Stimulated activated CD4-positive, alpha-beta T cell treated with anti-CD3 and anti-CD28 coated beads, Interleukin-12 subunit alpha, Interleukin-12 subunit beta, amount 100 ng/mL, for 48 hours (primary cell): ENCODE data around the gene MYRFL.
"Not testable (repeated sequence)": the region's sequence is repeated elsewhere in the genome, so short reads cannot be mapped to it uniquely, and the experiment has no call there.

Experiments used
- DNase-seq, 3 donors: peaks; one replicate each; pipeline ENCODE4 v3.0.0-alpha.2; 2020; ENCODE audit warnings: low read depth in 2 of 3, low spot score in 1 of 3

Gene MYRFL

DNA sequence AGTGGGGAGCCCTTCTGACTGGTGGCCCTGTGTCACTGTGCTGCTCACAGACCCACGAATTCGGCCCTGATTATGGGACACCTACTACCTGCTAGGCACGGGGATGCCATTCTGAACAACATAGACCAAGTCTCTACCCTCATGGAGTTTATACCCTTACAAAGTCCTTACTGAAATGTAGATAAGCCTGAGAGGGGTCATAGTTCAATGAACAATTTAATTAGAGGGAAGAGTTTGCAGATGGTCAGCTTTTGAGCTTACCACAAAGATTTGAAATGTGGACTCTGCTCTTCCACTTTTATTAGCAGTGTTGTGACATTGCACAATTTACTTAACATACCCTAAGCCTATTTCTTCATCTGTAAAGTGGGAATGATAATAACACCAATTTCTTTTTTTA, 161.1 kb downstream of the MYRFL start:
- DNase-seq = no peak

DNA sequence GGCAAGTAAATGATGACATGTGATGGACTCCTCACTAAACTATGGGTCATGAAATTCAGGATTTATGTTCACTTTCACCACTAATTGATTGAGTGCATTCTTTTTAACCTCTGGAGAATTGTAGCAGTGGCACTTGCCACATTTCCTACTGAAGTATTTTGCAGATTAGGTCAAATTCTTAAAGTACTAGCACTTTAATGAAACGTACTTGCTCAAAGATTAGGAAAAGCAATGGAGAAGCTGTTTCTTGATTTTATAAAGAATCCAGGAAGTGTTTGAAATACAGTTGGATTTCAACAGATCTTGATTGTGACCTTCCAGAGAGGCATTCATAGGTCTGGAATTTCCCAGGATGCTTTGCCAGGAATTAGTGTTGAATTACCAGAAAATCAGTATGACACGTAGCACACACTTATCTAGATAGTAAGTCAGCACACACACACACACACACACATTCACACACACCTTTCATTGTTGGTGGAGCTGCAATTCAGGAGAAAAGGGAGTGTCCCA, 162.6 kb downstream of the MYRFL start:
- no peak for DNase-seq

DNA sequence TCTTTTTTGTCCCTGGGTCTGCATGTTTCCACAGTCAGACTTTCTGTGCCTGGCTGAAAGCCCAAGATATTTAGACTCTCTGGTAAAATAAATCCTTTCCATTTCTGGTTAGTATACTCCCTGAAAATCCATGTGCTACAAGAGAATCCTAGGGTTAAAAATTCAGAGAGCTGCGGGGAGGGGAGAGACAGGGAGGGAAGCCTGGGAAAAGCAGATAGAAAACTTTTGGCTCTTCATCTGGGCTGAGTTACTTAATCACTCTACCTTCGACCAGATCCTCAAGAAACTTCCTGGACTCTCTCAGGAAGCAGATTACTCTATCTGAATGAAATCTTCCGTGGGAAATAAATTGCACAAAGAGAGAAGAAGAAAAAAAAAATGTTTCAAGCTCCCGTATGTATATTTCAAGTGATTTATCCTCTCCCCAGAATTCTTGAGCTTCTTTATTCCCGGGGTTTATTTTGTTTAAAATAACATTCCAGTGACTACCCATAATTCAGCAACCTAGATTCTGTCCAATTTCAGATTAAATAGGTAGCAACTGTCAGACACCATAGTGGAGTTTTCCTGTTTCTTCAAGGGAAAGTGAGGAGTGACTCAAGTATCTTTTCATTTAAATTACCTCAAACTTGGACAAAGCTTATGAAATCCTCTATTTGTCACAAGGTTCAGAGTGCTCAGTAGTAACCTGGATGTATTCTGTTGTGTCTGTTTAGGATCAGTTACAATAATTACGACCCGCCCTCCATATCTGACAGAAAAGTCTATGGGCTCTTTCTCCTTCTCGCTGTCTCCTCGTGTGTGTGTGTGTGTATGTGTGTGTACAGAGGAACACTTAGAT, 163.7 kb downstream of the MYRFL start:
- DNase-seq = no peak

DNA sequence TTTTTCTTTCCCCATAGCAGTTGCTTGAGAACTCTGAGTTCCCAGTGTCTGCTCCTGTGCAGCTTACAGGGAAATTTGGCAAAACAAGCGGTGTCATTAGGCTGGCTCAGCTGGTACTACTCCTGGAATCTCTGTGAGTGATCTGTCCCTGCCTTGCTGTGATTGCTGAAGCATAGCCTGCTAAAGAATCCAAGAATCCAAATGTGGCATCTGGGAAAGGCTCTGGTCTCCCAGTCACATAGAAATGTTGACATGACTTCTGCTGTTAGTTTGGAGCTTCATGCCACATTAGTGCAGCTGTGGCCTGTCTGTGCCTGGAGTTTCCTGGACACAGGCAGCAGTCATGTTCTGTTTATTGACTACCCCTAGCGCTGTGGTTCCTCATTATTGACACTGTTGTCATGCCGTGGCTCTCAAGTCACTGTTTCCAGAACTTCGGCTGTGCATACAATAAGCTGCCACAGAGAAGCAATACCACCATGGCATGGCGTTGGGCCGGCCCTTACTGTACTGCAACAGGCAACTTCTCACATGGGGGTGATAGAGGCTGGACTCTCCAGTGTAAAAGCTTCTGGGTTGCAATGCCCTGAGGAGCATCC, 166.8 kb downstream of the MYRFL start:
- DNase-seq = no peak

DNA sequence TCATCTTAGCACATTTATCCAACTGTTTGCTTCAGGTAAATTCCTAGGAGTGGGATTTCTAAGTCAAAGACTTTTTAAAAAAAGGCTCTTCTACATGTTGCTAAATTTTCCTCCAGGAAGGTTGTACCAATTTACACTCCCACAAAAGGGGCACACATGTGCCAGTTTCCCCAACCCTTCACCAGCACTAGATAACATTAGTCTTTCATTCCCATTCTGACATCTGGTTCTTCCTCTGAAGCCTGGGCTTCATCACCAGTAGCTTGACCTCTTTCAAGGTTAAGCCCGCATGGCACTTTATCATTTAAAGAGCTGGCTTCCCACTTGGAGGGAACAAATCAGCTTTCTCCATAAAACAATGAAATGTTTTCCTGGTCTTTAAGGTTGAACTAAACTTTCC, 168.4 kb downstream of the MYRFL start:
- no peak for DNase-seq

DNA sequence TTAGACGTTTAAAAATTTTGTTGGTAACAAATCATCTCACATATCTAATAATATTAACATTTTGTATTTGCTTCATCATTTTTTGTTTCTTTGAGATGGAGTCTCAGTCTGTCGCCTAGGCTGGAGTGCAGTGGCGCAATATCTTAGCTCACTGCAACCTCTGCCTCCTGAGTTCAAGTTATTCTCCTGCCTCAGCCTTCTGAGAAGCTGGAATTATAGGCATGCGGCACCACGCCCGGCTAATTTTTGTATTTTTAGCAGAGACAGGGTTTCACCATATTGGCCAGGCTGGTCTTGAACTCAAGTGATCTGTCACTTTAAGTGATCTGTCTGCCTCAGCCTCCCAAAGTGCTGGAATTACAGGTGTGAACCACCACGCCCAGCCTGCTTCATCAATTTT, 169.1 kb downstream of the MYRFL start:
- DNase-seq = not testable (repeated sequence)

DNA sequence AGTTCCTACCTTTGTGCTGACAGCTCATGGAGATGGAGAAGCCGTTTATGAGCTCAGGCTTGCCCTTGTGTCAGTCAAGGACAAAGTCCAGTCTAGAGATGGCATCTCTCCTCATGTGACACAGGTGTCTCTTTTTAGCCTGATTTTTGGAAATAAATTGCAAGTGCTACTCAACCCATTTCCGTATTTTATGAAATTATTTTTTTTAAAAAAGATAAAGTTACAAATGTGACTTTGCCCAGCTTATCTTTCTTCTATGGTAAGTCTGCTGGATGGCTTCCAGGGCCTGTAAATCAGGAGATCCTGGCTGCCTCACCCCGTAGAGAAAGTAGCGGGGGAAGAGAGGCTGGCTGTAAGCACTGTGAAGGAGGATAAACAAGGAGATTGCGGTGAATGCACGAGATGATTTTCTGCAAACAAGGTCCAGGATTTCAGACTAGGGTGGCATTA, 169.7 kb downstream of the MYRFL start:
- DNase-seq = no peak

DNA sequence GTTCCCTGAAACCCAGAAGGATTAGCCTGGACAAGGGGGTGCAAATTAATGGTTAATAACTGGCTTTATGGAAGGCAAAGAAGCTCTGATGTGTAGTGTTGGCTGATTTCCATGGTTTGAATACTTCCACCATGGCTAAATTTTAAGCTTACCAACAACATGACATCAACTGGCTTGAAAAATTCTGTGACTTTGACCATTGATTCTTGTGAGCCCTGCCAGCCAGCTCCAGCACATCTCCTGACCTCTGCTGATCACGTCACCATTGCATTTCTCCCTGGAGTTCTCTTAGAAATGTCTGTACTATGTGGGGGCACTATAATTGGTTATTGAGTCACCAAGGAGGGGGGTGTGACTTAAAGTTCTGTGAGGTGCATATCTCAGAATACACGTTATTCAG, 171.2 kb downstream of the MYRFL start:
- no peak for DNase-seq

DNA sequence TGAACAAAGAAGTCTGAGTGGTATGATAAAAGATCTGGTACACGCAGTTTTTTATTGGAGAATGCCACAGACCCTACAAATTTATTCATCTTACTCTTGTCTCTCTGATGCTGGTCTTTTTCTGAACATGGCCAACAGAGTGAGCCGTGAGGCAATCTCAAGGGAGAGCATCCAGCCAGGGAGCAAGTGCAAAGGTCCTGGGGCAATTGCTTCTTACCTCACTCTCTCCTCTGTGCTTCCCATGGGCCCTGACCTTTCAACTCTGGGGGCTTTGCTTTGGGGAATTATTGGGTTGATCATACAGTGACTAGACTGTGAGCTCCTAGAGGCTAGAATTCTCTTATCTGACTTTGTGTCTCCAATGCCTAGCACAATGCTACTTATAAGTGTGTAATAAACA, 171.7 kb downstream of the MYRFL start:
- DNase-seq = no peak

DNA sequence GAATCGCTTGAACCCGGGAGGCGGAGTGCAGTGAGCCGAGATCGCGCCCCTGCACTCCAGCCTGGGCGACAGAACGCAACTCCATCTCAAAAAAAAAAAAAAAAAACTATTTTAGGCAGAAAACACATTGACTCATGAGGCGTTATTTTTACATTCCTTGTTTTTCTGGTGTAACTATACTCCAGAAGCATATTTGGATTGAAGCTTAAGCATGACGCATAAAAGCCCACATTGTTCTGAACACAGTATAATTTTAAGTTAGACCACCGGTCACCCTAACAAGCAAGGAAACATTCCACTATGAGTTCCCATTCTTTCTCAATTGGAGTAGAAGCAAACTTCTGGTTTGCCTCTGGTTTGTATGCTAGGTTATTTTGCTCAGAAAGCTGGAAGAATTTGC, 173.0 kb downstream of the MYRFL start:
- no peak for DNase-seq

DNA sequence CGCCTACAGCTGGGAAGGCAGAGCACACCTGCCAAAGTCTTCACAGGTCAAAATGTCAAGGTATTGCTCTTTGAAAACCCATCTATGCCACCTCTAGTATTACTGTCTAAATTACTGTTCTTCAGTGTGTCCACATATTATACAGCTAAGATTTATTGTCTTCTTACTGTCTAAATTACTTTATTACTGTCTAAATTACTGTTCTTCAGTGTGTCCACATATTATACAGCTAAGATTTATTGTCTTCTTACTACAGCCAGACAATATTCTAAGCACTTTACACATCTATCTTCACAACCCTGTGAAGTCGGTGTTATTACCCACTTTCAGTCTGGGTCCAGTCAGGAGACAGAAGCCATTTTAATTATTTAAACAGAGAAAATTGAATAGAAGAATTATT, 173.9 kb downstream of the MYRFL start:
- DNase-seq = no peak

DNA sequence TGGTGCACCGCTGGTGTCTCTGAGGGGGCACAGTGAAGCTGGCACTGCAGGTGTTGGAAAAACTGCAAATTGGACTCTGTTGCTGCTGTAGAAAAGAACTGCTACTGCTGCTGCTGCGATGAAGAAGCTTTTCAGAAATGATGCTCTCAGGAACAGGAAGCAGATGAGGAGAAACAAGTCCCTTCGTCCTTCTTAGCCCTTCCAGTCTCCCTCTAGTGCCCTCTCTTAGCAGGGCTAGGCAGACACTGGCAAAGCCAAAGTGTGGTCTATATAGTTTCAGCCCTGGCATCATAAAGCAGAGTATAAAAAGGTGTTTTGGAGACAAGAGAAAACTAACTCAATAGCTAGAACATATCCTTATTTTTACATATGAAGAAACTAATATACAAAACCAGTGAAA, 174.5 kb downstream of the MYRFL start:
- no peak for DNase-seq

DNA sequence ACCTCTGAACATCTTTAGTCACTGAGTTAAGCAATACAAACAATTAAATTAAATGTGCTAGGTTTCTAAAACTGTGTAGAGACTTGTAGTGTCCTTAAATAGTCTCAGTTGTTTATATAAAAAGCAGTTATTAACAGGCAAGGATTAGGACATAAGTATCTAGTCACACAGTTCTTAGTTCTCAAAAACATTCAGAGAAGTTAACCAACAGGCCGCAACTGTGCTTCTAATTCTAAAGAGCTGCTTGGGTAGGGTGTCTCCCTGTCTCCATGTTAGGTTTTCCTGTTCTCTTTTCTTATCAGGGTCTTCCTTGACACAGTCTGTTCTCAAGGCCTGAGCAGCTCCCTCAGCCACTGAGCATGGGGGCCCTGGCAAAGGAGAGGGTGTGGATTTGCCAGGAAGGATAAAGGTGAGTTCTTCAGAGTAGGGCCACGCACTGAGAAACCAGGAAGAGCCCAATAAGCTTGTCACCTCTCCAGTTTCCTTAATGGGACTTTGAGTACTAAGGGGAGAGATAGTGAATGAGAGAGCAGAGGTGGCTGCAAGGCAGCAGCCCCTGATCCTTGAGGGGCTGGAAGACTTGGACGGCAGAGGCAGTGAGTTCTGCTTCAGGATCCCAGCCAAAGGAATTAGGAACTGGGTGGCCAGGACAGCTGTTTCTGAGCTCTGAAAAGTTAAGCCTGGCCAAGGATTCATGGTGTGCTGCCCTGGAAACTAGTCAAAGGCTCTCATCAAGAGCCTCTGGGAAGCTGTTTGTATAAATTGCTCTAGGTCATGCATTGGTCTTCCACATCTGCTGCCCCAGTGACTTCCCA, 177.3 kb downstream of the MYRFL start:
- DNase-seq = no peak

DNA sequence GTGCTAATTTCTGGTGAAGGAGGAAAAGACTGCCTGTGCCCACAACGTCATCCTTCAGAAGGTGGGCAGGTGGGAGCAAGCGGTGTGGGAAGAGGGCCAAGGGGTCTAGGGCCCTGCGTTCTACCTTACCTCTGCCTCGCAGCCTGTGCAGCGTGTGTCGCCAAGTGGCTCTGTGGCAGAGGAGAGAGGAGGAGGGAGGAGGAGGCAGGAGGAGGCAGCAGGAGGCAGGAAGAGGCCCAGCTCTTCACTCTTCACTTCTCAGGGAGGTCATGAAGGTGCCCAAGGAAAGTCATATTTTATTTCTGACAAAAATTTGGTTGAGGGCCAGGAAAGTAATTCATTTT, 177.9 kb downstream of the MYRFL start:
- DNase-seq = no peak

DNA sequence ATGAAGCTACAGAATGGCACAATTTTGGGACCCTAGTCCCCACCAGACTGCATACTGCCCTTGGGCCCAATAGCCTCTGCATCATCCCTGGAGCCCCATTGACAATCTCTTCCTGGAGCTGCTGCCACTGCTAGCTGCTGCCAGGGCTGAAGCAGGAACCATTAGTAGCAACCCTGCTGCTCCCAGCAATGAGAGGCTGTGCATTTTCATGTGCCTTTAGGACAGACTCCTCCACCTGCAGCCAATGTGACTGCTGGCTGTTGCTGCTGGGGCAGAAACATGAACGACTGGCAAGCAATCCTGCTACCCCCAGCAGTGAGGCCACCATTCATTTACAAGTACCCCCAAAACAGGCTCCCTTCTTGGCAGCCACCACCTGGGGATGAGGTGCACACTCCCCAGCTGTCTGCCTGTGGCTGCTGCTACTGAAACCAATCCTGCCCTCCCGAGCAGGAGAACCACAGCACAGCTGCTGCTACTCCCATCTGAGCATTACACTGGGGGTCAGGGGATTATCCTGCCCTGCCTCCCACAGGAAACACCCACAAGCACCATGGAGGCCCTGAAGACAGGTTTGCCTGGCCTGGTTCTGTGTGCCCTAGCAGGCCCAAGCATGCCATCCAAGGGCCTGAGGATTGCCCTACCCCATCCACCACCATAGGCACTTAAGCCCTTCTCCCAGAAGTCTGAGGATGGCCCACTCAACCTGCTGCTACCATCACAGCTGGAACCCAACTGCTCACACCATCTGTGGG, 181.0 kb downstream of the MYRFL start:
- no peak for DNase-seq

DNA sequence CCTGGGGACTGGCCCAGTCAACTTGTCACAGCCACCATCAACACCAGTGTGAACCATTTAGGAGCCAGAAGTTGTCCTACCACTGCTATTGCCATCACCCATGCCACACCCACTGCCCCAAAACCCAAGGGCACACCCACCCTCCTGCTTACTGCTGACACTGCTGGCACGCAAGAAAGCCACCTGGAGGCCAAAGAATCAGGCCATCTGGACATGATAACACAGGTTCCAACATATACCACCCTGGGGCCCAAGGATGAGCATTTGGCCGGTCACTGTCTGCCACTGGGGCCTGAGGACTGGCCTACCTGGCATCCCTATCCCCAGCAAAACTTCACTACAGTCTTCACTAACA, 181.6 kb downstream of the MYRFL start:
- DNase-seq = no peak

DNA sequence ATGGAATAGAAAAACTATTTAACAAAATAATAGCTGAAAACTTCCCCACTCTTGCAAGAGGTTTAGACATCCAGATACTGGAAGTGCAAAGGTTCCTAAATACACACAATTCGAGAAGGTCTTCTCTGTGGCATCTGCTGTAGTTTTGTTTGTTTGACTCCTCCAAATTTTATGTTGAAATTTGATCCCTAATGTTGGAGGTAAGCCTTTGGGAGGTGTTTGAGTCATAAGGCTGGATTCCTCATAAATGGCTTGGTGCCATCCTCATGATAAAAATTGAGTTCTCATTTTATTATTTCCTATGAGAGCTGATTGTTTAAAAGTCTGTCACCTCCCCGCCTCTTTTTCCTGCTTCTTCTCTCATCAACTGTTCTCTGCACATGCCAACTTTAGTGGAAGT, 182.7 kb downstream of the MYRFL start:
- no peak for DNase-seq
